ENCODE data around the gene HCN1.

HCN1 gene

GRCh38 chr5:45262061-45262590 is 434.1 kb downstream of the HCN1 start:
- TF ChIP-seq GATA1 (IDR thresholded peaks at IDR 0.05; ENCODE audit: low read depth, low read length), result no peak
- no peak for TF ChIP-seq POLR2A (IDR thresholded peaks at IDR 0.05; ENCODE audit: low read length)
- no peak for DNase-seq

DNA sequence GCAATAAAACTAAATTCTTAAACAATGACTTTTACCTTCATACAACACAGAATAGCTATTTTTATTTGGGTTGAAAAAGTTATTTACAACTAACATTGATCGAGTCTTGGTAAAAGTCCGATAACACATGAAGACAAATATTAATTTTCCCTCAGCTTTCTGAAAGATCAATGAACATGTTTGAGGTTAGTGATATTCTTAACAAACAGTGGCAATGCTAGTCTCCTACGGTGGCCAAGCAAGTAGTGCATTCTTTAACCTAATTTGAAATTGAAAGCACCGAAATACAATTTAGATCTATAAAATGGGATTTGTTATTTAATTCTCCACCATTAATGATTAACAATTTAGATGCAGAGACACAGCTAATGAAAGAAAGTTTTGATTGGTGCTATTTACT is 435.1 kb downstream of the HCN1 start:
- TF ChIP-seq GATA1 (IDR thresholded peaks at IDR 0.05; ENCODE audit: low read depth, low read length), result no peak
- TF ChIP-seq POLR2A (IDR thresholded peaks at IDR 0.05; ENCODE audit: low read length), result no peak
- DNase-seq, result no peak

DNA sequence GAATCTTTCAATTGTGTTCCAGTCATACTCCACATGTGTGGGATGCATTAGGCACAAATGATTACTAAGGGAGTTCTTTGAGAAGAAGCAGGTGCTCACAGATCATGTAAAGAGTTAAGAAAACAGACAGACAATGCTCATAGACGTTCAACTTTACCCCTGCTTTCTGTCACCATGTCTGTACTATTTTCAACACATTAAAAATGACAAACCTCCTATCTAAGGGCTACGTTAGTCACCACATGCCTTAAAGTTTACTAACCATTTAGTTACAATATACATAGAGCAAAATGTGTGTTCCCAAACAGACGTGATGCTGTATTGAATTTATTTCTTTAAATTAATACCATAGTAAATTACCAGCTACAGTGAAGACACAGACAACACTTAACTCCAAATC is 435.9 kb downstream of the HCN1 start:
- TF ChIP-seq POLR2A (IDR thresholded peaks at IDR 0.05; ENCODE audit: low read length), result no peak
- no peak for TF ChIP-seq GATA1 (IDR thresholded peaks at IDR 0.05; ENCODE audit: low read depth, low read length)

DNA sequence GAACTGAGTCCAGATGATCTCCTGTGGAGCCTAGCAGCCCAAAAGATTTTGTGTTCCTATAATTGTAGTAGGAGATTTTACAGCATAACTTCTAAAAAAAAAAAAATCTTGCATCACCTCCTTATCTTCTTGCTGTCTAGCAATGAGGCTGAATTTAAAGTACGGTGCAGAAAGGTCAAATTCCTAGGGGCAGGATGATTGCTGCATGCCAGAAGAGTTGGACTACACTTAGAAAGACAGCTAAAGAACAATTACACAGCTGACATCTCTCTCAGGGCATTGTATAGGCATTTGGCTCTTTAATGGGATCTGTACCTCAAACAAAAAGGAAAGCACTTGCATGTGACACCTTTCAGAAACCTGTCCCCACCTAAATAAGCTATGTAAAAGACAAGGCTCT is 443.2 kb downstream of the HCN1 start:
- TF ChIP-seq POLR2A (IDR thresholded peaks at IDR 0.05; ENCODE audit: low read length) (no peak), GATA1 (IDR thresholded peaks at IDR 0.05; ENCODE audit: low read depth, low read length) (no peak)
- no peak for DNase-seq

More for the DNA sequence above, 435.9 kb downstream of the HCN1 start:
- DNase-seq, result no peak

- DNase-seq, result no peak
- TF ChIP-seq POLR2A (IDR thresholded peaks at IDR 0.05; ENCODE audit: low read length) (no peak), GATA1 (IDR thresholded peaks at IDR 0.05; ENCODE audit: low read depth, low read length) (no peak)
Measured at GRCh38 chr5:45252541-45252940, 443.6 kb downstream of the HCN1 start.

DNA sequence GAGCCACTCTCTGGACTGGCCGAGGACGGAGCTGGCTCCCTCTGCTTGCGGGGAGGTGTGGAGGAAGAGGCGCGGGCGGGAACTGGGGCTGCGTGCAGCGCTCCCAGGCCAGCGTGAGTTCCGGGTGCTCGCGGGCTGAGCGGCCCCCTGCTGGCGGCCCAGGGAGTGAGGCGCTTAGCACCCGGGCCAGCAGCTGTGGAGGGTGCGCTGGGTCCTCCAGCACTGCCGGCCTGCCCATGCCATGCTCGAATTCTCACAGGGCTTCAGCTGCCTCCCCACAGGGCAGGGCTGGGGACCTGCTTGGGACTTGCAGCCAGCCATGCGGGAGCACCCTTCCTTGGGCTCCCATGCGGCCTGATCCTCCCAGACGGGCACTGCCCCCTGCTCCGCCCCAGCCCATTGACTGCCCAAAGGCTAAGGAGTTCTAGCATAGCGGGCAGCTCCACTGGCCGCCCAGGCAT is 470.6 kb downstream of the HCN1 start:
- no peak for TF ChIP-seq POLR2A (IDR thresholded peaks at IDR 0.05; ENCODE audit: low read length)
- TF ChIP-seq GATA1 (IDR thresholded peaks at IDR 0.05; ENCODE audit: low read depth, low read length), result no peak

GRCh38 chr5:45205403-45205961 is 490.7 kb downstream of the HCN1 start:
- peak in 1 of 2 experiments; percentile 1 for DNase-seq
- no peak for TF ChIP-seq GATA1 (IDR thresholded peaks at IDR 0.05; ENCODE audit: low read depth, low read length)

More for the DNA sequence above, 470.6 kb downstream of the HCN1 start:
- no peak for DNase-seq
